GM19240 (cell line): ENCODE measurements around the gene EML4.
"Not testable (repeated sequence)": the region's sequence is repeated elsewhere in the genome, so short reads cannot be mapped to it uniquely, and the experiment has no call there.

Source experiments
- DNase-seq: peaks from one replicate; pipeline ENCODE4 v3.0.0; 2011; ENCODE audit warnings: low spot score; ENCODE audit not compliant: insufficient read length

EML4 gene

GRCh38 chr2:42345986-42346385 lies 176.8 kb downstream of the EML4 start:
- no peak for DNase-seq

GRCh38 chr2:42346856-42347255 lies 177.7 kb downstream of the EML4 start:
- DNase-seq = not testable (repeated sequence)

DNA sequence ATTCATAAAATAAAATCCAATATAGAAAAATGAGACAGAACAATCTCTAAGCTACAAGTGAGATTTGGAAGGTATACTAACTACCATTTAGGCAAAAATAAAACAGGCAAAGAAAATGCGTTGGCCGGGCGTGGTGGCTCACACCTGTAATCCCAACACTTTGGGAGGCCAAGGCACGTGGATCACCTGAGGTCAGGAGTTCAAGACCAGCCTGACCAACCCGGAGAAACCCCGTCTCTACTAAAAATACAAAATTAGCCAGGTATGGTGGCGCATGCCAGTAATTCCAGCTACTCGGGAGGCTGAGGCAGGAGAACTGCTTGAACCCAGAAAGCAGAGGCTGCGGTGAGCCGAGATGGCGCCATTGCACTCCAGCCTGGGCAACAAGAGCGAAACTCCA lies 178.4 kb downstream of the EML4 start:
- not testable (repeated sequence) for DNase-seq

- no peak for DNase-seq
These were observed 179.1 kb downstream of the EML4 start for GRCh38 chr2:42348113-42348805.

DNA sequence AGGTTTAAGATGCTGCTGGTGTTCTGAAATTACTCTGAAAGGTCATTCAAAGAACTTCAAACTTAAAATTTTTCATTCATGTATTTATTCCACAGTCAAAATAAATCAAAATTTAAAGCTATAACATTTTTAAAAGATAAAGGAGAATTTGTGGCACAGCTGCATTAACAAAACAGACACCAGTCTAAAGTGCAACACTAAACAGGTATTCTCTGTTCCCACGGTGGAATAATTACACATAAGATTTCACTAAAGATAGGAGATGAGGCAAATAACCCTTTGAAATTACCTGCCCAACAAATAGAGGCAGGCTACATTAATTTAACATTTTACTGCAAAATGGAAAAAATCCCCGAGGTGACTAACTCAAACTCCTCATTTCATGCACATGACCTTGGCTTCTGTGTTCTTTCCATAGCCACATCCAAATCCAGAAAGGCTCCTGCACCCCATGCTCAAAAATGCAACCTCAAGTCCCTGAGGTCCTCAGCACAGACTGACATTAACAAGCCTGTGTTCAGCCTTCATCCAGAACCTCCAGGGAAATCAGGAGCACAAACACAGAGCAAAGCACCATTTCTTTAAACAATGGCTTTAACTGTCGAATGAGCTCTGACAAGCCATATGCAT lies 181.4 kb downstream of the EML4 start:
- no peak for DNase-seq

GRCh38 chr2:42351864-42352263 lies 182.7 kb downstream of the EML4 start:
- no peak for DNase-seq

DNA sequence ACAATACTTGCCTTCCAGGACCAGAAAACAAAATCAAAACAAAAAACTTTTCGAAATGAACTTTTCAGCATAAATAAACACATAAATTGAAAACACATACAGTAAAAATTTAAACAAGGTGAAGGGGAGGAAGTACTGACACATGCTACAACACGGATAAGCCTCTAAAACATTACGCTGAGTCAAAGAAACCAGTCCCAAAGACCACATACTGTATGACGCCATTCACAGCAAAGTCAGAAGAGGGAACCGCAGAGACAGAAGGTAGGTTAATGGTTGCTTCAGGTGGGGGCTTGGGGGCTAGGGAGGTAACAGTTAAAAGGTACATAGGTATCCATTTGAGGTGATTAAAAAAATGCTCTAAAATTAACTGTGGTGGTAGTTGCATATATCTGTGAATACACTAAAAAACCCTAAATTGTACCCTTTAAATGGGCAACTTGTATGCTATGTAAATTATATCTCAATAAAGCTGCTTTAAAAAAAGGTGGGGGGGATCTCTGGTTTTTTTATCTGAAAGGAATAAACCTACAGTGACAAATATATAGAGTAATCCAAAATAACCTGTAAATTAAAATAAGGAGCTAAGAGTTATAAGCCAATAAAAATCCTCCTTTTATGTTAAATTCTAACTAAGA lies 184.8 kb downstream of the EML4 start:
- no peak for DNase-seq

DNA sequence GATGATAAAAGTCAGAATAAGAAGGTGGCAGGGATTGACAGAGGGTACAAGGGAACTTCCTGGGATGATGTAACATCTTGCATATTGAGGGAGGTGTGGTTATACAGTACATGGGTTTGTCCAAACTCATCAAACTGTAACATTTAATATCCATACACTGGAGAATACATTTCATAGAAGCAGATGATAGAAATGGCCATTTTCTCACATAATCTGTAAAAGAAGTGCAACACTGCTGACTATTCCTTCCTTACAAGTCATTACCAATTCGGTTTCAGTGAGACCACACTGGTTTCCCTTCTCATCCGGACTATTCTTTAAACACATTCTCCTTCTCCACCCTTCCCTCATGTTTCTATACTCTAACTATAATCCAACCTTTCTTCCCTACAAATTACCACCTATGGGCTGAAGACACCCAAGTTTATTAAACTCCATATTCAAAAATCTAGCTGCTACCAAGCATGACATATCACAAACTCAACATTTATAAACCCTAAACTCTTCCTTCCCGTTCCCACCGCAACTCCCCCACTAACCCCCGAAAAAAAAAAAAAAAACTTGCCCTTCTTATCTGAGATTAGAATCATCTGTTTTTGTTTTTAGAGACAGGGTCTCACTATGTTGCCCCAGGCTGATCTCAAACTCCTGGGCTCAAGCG lies 190.3 kb downstream of the EML4 start:
- no peak for DNase-seq

DNA sequence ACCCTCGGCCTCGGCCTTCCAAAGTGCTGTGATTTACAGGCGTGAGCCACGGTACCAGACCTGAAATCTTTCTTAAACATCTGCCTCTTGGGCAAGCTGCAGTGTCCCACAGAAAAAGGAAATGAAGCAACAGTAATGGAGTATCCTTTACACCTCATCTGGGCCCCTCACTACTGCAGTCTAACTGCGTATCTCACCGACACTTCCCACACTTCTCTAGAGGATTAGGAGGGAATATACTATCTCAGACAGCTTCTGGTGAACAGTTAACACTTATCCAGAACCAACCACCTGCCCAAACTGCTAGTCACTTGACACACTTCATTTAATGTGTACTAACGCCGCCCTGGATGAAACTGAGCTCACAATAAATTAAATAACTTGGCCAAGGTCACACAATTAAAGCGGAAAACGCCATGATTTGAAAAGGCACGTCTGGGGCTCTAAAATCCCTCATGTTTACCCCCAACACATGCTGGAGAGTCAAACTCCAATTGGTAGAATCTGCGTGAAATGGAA lies 190.9 kb downstream of the EML4 start:
- DNase-seq = no peak

- DNase-seq = no peak
These were observed 191.3 kb downstream of the EML4 start for GRCh38 chr2:42360493-42360889.

GRCh38 chr2:42360890-42361727 lies 192.0 kb downstream of the EML4 start, which contains the start of gene COX7A2L:
TSS of gene COX7A2L (minus strand) at chr2:42361217. CDS start at chr2:42361161, 56 bp downstream.
- DNase-seq = peak; percentile 88

- no peak for DNase-seq
These were observed 192.7 kb downstream of the EML4 start for GRCh38 chr2:42361728-42362283.

DNA sequence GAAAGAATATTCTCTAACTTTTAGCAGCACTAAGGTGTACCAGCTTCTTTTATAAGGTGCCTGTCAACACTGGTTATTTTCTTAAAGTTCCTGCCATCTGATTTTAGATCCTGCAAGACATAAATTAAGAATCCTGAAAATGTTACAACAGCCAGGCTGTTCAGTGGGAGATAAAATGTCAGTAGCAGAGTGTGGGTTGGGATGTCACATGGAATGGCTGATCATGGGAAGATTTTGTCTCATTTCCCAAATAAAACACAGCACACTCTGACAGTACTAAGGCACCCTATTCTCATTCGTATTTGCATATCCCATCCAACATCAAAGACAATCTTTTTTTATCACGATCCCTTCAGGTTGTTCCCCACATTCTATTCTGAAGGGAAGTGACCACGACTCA lies 194.3 kb downstream of the EML4 start:
- no peak for DNase-seq

GRCh38 chr2:42364658-42365057 lies 195.5 kb downstream of the EML4 start:
- no peak for DNase-seq

DNA sequence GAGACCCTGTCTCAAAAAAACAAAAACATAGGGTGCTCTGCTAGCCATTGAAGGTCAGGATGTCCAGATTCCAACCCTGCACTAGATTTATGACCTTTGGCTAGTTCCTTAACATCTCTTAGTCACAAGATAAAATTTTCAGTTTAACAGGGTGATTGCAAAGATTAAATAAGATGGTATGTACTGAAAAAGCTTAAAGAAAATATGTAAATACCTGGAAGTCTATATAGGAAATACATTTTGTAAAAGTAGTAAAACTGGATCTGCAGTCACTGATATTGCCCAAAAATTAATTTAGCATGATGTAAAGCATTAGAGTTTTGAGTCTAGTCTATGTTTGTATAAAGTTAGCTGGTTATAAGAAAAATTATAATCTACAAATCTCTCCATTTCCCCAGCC lies 197.3 kb downstream of the EML4 start:
- no peak for DNase-seq

- DNase-seq = no peak
These were observed 198.7 kb downstream of the EML4 start for GRCh38 chr2:42367835-42368234.

GRCh38 chr2:42368817-42369531 lies 199.8 kb downstream of the EML4 start:
- no peak for DNase-seq

- DNase-seq = no peak
These were observed 200.5 kb downstream of the EML4 start for GRCh38 chr2:42369532-42370229.
